Measurements from ENCODE around the gene CTCFL.
"Not testable (repeated sequence)": the region's sequence is repeated elsewhere in the genome, so short reads cannot be mapped to it uniquely, and the experiment has no call there.

The CTCFL gene

GRCh38 chr20:57536771-57537724 is 12.1 kb upstream of the CTCFL start:
- no peak for DNase-seq (ENCODE audit: low spot score)

- DNase-seq (ENCODE audit: low spot score), result no peak
These were observed 11.3 kb upstream of the CTCFL start for GRCh38 chr20:57536120-57536708.

- no peak for DNase-seq (ENCODE audit: low spot score)
These were observed 10.4 kb upstream of the CTCFL start for GRCh38 chr20:57535297-57535696.

GRCh38 chr20:57532104-57532503 is 7.2 kb upstream of the CTCFL start:
- DNase-seq (ENCODE audit: low spot score), result no peak

DNA sequence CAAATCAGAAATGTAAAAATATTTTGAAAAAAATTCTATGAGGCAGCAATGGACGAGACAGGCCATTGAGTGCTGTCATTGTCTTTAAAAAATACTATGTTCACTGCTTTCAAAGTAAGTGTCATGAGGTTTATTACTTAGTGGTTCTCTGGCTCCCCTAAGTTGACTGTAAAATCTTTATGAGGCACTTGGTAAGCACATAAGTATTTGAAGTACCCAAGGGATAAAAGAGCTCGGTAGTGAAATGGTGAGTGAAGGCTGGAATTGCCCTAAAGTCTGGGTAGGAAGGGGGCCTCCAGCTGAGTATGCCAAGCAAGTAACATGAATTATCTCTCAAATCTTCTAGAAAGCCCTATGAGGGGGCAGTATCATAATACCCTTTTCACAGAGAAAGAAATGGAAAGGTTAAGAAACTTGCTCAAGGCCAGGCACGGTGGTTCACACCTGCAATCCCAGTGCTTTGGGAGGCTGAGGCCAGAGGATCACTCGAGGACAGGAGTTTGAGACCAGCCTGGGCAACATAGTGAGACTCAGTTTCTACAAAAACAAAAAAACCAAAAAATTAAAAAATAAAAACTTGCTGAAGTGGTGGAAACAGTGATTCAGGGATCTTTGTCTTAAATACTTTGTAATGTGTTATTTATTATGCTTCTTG is 5.5 kb upstream of the CTCFL start:
- no peak for DNase-seq (ENCODE audit: low spot score)

DNA sequence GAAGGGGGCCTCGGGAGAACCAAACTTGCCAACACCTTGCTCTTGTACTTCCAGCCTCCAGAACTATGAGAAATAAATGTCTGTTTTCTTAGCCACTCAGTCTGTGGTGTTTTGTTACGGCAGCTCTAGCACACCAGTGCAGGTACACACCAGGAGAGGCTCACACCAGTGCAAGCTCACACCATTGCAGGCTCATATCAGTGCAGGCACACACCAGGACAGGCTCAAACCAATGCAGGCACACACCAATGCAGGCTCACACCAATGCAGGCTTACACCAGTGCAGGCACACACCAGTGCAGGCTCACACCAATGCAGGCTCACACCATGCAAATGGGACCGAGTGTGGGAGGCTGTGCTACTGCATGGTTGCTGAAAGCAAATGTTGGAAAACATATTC is 4.9 kb upstream of the CTCFL start:
- DNase-seq (ENCODE audit: low spot score), result no peak

- DNase-seq (ENCODE audit: low spot score), result no peak
These were observed 4.2 kb upstream of the CTCFL start for GRCh38 chr20:57529160-57529585.

- no peak for DNase-seq (ENCODE audit: low spot score)
These were observed 3.2 kb upstream of the CTCFL start for GRCh38 chr20:57528148-57528547.

DNA sequence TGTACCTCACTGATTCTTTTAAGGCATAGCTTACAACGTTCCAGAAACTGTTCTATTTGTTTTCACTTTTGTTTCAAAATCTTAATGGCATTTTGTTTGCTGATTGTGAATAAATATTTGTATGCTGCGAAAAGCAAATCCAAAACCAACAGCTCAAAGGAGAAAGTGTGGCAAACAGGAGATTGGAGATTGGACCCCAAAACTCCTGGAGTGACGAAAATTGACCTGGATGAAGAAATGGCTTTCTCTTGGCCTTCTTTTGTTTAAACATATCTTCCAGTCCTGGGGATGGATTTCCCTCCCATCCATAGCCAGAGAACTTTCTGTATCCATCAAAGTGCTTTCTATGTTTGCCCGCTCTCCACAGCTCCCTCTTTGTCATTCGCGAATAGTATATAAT is 2.8 kb upstream of the CTCFL start:
- no peak for DNase-seq (ENCODE audit: low spot score)

DNA sequence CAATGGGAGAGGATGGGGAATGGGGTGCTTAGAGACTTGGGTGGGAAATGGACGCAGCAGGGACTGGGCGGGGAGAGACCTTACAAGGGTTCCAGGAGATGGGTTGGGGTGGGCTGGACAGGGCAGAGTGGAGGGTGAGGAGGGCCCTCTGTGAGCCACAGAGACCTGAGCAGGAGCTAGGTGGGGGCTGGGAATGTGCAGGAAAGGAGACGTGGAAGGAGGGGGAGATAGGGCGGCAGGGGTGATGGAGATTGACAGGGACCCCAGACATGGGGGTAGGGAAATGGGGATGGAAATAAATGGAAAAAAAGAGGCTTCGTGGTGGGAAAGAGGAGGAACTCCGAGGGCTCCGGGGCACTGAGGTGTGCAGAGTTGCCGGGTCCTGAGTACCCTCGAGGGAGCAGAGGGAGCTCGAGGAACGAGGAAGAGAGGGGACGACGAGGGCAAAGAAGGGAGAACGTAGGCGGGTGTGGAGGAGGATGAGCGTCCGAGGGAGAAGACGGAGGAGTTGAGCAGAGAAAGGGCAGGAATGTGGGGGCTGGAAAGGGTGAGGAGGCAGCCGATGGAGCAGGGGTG is 2.0 kb upstream of the CTCFL start:
- no peak for DNase-seq (ENCODE audit: low spot score)

DNA sequence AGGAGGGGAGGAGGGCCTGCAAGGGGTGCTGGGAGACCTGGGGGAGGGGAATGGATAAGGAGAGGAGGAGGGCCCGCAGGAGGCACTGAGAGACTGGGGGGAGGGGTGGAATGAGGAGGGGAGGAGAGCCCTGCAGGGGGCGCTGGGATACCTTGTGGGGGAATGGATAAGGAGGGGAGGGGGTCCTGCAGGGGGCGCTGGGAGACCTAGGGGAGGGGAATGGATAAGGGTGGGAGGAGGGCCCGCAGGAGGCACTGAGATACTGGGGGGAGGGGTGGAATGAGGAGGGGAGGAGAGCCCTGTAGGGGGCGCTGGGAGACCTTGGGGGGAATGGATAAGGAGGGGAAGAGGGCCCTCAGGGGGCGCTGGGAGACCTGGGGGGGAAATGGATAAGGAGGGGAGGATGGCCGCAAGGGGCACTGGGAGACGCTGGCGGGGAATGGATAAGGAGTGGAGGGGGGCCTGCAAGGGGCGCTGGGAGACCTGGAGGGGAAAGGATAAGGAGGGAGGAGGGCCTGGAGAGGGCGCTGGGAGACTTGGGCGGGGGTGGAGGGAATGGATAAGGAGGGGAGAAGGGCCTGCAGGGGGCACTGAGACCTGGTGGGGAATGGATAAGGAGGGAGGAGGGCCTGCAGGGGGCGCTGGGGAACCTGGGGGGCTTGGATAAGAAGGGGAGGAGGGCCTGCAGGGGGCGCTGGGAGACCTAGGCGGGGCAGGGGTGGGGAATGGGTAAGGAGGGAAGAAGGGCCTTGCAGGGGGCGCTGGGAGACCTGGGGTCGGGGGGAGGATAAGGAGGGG is 1.3 kb upstream of the CTCFL start:
- DNase-seq (ENCODE audit: low spot score), result no peak

DNA sequence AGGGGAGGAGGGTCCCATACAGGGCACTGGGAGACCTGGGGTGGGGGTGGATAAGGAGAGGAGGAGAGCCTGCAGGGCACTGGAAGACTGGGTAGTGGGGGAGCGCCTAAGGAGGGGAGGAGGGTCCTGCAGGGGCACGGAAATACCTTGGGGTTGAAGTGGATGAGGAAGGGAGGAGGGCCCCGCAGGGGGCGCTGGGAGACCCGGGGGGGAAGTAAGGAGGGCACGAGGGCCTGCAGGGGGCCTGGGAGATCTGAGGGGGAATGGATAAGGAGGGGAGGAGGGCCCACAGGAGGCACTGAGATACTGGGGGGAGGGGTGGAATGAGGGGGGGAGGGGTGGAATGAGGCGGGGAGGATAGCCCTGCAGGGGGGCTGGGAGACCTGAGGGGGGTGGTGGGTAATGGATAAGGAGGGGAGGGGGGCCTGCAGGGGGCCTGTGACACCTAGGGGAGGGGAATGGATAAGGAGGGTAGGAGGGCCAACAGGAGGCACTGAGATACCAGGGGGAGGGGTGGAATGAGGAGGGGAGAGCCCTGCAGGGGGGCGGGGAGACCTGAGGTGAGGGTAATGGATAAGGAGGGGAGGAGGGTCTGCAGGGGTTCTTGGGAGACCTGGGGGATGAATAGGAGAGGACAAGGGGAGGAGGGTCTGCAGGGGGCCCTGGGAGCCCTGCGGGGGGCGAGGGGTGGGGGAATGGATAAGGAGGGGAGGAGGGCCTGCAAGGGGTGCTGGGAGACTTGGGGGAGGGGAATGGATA is 567 bp upstream of the CTCFL start:
- DNase-seq (ENCODE audit: low spot score), result no peak

- no peak for DNase-seq (ENCODE audit: low spot score)
These were observed 1.2 kb downstream of the CTCFL start for GRCh38 chr20:57523782-57524181.

DNA sequence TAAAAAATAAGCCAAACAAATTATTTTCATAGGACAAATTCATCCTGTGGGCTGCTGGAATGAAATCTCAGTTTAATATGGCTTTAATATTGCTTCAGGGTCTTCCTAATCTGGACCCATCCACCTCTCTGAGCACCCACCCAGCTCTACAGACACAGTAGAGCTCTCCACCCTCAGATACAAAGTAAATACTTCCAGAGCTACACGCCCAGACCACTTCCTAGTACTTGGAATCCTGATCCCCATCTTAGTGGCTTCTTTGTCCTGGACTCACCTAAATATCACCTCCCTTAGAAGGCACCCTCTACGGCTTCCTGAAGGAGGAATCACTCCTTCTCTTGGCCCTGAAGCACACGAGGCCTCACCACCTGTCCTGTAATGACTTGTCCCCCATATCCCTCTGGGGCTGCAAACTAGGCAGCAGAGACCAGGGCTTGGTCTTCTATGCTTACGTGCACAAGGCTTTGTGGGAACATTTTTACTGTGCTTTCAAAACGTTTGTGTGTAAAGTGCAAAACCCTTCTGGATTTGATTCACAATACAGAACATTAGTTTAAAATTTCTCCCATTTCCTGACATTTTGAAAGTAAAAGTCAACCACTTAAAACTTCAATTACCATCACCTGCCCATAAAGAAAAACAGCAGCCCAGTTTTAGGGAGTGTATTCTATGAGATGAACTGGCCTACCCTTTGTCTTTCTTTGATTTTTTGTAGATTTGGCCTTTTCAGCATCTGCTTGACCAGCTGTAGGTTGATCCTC is 2.4 kb downstream of the CTCFL start:
- no peak for DNase-seq (ENCODE audit: low spot score)

DNA sequence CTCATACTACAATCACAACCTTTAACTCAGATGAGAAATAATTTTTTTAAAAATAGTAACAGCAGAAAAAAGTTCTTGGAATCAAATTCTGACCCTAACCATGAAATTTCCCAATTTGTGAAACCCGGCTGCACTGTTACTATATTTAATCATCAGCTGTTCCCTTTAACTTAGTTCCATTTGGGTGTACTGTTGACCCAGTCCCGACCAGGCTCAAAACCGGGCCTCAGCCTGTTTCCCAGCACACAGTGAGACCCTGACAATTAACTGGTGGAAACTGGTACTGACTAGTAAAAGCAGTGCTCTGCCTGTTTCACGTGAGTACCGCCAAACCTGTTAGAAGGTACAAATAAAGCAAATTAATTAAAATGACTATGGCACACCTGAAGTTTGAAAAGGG is 7.0 kb downstream of the CTCFL start:
- DNase-seq (ENCODE audit: low spot score), result no peak

- DNase-seq (ENCODE audit: low spot score), result peak; percentile 77
These were observed 10.6 kb downstream of the CTCFL start for GRCh38 chr20:57514273-57514751.

DNA sequence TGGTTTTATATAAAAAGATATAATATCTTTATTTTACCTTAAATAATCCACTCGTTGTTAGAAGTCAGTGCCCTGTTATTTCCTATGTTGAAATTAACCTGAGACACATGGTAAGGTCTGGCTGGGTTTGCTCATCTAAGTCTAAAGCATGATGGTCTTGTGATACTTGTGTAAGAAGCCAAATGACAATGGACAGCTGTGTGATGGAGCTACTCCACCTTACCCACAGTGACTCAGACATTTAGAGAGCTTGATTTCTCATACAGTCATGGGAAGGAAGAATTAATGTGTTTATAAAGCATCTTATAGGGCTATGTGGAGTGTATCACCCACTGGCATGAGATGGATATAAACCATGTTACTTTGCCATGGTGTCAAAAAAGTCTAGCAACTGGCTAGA is 11.7 kb downstream of the CTCFL start:
- peak; percentile 68 for DNase-seq (ENCODE audit: low spot score)

DNA sequence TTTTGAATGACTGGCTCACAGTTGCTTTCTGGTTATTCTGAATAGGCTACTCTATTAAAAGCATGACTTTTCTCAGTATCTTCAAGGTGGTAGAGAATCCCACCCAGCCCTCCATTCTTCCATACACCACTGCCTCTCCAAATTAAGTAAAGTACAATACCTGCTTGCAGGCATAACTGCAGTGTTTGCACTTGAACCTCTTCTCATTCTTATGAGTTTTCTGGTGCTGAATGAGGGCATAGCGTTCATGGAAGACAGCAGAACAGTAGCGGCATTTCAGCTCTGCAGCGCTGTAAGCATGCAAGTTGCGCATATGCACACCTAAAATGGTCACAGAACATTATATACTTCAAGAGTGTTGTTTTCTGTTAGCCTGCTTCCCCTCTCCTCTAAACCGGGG is 12.5 kb downstream of the CTCFL start:
- no peak for DNase-seq (ENCODE audit: low spot score)

- DNase-seq (ENCODE audit: low spot score), result not testable (repeated sequence)
These were observed 13.2 kb downstream of the CTCFL start for GRCh38 chr20:57511709-57512108.

DNA sequence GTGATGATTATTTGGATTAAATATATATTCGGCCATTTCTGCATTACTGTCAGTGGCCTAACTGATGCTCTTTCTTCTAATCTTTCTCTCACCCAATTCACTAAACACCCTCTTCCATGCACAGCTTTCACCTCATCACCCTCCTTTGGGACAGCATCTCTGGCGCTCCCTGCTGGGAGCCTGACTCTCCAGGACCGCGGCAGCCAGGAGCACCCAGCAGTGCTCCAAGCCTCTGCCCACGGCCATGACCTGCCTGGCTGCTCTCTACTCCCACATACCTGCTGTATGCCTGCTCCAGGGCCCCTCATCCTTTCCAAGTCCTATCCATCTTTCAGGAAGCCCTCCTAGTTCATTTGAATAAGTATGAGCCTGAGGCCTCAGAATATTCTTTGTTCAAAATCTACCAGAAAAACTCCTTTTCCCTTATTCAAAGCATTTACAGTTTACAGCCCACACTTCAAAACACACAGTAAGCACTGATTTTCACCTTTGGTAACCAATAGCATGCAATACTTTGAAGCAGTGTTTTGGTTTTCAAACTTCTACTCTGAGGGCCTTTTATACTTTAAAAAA is 15.2 kb downstream of the CTCFL start:
- peak; percentile 65 for DNase-seq (ENCODE audit: low spot score)
